Activated CD4-positive, alpha-beta T cell treated with anti-CD3 and anti-CD28 coated beads, Interleukin-2, amount 50 U/mL, for 1 hour (primary cell): Measurements from ENCODE around the gene SPSB3.

Experiments
- DNase-seq: peaks from one replicate; pipeline ENCODE4 v3.0.0-alpha.2; 2020

The SPSB3 gene

DNA sequence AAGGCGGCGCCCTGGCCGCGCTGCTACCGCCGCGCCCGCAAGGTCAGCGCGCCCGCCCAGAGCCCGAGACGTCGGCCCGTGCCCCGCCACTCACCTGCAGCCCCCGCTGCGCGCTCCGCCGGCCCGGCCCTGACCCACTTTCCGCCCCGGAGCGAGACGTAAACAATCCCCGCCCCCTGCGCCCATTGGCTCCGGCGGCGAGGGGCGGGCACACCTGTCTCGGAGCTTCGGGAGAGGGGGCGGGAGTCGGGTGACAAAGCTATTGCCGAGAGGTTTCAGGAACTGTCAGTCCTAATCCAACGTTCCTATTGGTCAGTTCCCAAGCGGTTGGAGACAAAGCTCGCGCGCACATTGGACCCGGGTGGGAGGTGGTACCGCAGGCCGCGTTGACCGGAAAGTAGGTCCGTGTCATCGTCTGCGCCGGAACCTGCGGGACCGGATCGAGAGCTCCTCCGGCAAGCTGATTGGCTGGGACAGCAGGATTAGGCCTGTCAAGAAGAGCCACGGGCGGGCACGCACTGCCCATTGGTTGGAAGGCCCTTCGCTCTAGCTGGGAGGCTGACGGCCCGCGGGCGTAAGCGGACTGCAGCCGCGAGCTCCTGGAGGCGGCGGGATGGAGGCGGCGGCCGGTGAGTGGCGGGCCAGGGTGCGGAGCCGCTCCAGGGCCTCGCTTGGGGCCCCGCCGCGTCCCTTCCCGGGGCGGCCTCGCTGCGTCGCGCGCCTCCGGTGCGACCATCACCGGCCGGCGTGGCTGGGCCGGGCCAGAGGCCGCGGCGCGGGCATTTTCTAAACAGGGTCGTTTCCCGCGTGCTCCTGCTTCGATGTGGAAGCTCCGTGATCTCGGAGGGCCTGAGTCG lies at the start of gene SPSB3, which contains the start of gene NUBP2:
TSS of gene SPSB3 (minus strand) at position 164 of the 857 bp plus-strand sequence. CDS start 1,088 bp downstream, outside the sequence.
TSS of gene NUBP2 (plus strand) at position 553 of the 857 bp plus-strand sequence. CDS start at position 614, 61 bp downstream.
- peak; percentile 97 for DNase-seq

DNA sequence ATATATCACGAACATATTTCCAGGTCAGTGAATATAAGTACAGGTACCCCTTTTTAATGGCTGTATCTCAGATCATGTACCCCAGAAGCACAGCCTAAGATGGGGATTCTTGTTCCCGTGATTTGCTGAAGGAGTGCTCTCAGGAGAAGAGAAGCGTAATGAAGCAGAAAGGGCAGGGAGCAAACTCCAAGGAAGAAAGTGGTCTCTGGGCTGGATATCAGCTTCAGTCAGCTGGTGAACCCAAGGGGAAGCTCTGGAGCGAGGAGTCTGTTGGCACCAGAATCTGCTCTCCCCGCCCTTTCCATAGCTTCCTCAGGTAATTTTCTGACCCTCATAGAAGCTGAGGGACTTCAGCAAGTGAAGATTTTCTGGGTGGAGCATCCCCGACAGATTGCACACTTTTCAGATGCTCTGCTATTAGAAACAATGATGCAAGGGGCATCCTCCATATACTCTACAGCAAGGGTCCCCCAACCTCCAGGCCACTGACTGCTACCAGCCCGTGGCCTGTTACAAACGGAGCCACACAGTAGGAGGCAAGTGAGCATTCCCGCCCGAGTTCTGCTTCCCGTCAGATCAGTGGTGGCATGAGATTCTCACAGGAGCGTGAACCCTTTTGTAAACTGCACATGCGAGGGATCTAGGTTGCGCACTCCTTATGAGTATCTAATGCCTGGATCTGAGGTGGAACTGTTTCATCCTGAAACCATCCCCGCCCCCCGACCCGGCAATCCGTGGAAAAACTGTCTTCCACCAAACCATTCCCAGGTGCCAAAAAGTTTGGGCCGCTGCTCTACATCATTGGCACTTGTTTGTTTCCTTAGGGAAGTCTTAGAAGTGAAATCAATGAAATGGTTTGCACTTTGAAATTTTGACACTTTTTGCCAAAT lies 49.1 kb upstream of the SPSB3 start:
- no peak for DNase-seq

DNA sequence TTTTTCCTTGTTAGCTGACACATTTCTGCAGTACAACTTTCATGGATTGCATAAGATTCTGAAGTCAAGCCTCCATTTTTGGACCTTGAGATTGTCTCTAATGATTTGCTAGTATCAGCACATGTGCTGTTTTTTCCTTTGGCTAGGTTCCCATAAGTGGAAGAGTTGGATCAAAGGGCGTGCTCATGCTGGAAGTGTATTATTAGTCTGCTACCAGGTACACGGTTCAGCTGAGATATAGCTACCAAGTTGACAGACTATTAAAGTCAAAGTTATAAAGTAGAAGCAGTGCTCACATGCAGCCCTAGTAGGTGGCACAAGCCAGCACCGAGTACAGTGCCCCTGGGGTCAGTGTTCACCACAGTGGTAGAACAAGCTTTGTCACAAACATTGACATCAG lies 47.8 kb upstream of the SPSB3 start:
- DNase-seq, result no peak

DNA sequence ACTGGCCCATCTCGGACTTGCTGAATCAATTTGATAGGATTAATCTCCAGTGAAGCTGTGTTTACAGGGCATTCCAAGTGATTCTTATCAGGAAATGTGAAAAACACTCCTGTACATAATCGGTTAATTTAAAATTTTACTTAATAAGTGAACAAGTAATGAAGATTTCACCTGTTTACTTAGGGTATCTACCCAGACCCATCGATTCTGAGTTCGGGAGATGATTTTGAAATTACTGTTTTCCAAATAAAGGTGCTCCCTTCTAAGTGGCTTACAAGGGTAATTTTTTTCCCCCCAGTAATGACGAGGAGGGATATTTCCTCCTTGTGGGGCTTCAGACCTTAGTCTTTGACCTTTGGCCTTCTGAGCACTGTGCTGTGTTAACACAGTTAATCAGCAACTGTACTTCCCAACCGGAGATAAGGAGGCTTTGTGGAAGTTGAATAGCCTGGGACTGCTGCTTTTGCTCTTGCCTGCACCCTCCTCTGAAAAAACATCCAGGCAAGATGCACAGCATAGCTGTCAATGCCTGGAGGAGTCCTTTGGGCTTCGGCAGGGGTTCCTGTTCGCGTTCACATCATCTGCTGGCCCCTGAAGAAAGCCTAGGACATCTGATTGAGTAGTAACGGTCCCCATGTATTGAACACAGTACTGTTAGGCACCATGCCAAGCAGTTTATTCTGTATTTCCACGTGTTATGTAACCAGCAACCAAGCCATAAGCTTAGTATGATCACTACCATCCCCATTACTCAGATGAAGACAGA lies 46.5 kb upstream of the SPSB3 start:
- DNase-seq, result no peak

DNA sequence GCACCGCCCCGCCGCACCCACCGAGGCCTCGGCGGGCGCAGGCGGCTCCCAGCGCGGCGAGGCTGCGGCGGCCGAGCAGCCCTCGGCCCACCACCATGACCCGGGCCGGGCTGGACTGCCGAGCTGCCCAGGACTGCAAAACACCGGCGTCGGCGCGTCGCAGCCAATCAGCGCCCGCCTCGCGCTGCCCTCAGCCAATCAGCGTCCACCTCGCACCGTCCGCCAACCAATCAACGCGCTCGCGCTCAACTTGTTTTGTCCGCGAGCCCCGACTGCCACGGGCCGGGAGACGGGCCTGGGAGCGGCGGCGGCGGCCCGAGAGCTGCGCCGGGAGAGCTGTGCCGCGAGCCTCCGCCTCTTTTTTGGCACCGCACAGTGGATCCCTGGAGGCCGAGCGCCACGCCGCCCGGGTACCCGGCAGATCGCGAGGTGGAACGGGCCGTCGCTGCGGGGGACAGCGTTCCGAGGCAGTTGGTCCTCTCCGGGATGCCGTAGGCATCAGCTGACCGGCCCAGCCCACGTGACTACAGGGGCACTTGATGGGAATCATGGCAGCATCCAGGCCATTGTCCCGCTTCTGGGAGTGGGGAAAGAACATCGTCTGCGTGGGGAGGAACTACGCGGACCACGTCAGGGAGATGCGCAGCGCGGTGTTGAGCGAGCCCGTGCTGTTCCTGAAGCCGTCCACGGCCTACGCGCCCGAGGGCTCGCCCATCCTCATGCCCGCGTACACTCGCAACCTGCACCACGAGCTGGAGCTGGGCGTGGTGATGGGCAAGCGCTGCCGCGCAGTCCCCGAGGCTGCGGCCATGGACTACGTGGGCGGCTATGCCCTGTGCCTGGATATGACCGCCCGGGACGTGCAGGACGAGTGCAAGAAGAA lies 44.6 kb upstream of the SPSB3 start, which contains the start of the genes FAHD1 and HAGH:
TSS of gene FAHD1 (plus strand) at position 516 of the 883 bp plus-strand sequence. CDS start at position 549, 33 bp downstream.
TSS of gene HAGH (minus strand) at position 135 of the 883 bp plus-strand sequence. CDS start at position 97, 38 bp downstream.
- DNase-seq, result peak; percentile 89

DNA sequence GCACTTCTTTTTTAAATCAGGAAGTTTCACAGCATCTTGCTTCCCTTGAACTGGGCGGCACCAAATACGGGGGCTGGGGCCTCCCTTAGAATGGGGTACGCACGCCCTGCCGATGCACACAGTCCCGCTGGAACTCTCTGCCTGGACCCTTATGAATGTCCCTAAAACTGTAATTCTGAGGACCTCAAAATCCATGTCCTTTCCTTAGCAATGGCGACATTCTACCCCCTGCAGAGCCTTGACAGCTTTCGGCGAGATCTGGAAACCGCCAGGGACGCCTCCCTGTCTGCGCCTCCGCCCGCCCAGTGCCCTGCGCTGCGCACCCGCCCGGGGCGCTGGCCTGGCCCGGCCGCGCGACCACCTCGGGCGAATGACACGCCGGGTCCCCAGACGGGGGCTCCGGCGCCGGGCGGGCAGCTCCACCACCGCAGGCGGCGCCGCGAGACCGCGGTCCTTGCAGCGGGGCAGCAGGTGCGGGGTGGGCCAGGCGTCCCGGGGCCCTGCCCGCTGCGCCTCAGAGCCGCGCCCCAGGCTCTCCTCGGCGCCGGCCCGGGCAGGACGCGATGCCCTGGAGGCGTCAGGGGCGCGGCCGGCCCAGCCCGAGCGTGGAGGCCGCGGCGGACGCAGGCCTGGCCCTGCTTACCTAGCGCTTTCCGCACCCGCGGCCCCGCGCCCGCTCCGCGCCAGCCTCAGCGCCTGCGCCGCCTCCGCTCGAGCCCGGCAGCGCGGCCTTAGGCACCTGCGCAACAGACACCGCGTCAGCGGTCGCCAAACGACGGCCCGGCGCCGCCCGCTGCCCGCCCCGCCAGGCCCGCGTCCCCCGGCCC lies 43.7 kb upstream of the SPSB3 start:
- DNase-seq, result peak; percentile 66

DNA sequence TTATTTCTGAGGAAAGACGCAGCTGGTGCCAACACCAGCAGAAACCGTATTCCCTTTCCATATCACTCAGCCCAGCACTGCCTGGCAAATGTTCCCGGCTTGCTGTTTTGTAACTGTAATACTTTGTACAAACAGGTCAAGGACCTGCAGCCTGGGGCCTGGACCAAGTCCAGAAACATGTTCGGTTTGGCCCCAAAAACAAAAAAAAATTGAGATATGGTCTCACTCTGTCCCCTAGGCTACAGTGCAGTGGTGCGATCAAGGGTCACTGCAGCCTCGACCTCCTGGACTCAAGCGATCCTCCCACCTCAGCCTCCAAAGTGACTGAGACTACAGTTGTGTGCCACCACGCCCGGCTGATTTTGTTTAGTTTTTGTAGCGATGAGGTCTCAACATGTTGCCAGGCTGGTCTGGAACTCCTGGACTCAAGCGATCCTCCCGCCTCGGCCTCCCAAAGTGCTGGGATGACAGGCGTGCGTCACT lies 43.1 kb upstream of the SPSB3 start:
- no peak for DNase-seq

DNA sequence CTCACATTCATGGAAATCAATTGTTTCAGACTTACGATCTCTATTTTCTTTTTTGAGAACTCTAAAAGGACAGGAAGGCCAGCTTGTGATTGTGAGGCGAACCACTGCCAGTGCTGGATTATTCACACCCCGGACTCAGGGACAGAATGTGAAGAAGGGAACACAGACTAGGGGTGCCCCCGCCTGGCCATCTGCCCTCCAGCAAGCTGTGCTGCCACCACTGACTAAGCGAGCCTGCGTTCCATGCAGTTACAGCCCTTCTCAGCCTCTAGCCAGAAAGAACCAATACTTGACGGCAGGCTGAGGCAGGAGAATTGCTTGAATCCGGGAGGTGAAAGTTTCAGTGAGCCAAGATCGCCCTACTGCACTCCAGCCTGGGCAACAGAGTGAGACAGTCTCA lies 41.5 kb upstream of the SPSB3 start:
- no peak for DNase-seq

DNA sequence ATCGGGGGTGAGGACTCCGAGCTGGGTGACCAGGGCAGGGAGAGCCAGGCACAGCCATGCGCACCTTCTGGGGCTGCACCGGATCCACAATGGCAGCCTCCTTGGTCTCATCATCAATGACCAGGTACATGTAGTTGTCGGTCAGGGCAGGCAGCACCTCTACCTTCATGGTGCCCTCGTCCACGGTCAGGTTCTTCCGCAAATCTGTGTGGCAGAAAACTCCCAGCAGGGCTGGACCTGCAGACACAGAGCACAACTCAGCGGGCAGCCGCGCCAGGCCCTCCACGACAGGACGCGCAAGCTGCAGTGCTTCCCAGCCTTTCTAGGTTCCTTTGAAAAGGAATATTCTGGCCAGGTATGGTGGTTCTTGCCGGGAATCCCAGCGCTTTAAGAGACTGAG lies 40.4 kb upstream of the SPSB3 start:
- DNase-seq, result no peak

DNA sequence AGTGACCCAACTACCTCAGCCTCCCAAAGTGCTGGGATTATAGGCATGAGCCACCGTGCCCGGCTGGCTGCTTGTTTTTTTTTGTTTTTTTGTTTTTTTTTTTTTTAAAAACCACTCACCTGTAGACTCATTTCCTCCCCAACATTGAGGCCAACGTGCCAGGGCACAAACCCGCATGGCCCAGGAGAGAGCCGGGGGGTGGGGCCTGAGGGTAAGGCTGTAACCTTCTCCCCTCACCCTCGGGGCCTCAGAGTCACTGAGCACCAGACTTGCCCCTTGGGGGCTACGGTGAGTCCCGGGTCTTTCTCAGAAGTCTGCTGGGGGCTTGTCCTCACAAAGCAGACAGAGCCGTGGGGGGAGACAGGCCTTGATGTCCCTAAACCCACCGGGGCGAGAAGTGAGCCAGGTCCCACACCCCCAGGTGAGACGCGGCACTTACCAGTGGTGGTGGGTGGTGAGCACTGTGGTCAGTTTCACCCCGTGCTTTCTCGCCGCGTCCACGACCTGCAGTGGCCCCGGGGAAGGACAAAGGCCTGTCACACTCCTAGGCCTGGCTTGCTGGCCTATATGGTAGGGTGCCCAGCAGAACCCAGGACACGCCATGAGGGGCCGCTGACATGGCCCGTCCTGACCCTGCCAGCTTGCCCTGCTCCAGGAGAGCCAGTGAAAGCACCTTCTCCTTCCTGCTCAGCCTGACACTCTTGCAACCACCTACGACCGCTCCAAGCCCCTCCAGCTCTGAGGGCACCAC lies 39.7 kb upstream of the SPSB3 start:
- DNase-seq, result no peak

DNA sequence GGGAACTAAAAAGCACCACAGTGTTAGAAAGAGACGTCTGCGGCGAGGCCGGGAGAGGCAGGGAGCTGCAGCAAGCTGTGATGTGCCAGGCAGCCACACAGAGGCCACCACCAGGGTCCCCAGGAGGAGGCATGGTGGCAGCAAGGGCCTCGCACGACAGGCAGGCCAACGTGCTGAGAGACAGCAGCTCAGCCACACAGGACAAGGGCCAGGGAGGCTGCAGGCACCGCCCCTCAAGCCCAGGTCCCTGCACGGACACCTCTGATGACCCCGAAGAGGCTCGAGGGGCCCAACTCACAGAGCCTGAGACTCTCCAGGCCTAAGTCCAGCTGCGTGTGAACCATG lies 38.5 kb upstream of the SPSB3 start:
- DNase-seq, result no peak

DNA sequence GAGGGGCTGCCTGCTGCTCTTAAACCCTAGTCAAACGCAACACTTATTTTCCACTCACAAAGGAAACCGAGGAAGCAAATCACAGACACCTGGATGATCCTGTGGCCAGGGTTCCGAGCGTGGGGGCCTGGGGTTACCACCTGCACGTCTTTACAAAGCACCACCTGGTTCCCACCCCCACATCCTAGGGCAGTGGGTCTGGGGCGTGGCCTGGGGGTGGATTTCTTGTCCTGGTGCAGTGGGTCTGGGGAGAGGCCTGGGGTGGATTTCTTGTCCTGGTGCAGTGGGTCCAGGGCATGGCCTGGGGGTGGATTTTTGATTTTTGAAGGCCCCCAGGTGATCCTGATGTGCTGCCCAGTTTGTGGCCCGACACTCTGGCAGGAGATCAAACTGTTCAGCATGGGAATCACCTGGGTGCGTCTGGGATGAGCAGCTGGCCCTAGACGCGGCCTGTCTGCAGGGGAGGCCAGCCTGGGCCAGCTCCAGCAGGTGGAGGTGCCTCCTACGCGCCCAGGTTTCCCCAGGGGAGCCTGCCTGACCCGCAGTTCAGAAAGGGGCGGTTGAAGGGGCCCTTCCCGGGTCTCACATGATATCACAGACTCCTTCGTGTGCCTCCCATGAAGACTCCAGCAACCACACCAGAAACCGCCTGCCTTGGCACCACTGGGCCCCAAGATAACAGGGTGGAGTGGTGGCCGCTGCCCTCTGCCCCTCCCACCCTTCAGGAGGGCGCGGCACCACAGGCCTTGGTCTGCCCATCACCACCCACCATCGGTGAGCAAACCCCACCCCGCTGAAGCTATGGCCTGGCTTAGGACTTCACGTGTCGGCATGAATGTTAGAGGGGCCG lies 38.0 kb upstream of the SPSB3 start:
- DNase-seq, result no peak

DNA sequence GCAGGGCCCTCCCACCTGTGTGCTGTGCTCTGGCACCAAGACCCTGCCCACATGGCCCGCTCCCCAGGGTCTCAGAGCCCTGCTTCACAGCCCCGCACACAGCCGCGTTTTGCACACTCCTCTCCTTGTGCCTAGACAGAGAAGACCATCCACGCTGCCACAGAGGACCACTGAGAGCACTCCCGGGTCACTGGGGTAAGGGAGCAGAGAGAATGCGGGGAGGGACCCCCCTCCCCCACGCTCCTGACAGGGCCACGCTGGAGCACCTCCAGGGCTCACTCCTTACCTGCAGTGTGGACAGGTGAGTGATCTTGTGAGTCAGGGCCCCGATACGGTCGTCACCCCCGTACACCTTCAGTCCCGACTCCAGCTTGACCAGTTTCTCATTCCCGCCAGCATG lies 37.2 kb upstream of the SPSB3 start:
- no peak for DNase-seq

DNA sequence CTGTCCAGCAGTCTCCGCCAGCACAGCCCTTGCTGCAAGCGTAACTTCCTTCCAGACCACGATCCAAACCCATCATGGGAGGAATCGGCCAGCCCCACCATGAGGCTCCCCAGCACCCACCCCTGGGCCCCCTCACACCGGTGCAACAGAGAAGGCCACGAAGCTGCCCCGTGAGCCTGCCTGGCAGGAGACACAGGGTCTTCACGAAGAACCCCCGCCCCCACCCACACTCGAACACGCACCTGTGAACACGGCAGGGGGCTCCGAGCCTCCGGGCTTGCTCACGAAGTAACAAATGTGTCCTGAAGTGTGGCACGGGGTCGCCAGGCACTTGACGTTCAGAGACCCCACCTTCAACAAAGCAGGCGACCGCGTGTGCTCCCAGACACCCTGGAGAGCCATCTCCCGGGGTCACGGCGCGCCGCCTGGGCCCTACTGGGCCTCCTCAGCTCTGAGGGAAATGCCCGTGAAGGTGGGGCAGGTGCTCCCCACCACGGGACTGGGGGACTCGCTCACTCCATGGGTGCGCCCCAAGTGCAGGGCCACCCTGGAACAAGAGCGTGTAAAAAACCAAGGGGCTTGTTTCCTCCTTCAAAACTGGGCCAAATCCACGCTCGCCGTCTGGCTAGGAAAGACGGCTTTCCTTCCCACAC lies 36.6 kb upstream of the SPSB3 start:
- DNase-seq, result no peak

DNA sequence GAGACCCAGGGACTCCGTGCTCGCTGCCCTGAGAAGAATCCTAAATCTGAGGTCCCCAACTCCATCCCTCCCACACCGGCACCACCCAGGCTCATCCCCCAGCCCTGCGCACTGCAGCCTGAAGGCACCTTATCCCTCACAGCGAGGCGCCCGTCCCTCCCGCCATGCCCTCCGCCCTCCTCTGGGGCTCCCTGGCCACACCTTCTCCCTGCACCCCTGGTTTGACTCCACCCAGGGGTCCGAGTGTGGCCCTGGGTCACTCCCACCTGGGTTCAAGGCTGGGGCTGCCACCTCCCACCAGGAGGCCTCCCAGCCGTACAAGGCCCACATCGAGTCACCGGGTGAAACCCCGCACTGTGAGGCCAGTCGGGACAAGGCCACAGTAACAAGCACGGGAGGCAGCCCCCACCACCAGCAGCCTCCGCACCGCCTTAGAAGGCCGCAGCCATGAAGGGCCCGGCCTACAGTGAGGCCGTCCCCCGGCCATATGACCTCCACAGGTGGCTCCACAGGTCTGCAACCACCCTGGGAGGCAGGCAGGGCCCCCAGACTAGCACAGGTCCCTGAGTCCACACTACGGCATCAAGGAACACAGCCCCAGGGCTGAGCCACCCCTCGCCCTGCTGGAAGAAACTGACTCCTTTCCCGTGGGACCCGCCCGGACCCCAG lies 36.0 kb upstream of the SPSB3 start:
- DNase-seq, result no peak

DNA sequence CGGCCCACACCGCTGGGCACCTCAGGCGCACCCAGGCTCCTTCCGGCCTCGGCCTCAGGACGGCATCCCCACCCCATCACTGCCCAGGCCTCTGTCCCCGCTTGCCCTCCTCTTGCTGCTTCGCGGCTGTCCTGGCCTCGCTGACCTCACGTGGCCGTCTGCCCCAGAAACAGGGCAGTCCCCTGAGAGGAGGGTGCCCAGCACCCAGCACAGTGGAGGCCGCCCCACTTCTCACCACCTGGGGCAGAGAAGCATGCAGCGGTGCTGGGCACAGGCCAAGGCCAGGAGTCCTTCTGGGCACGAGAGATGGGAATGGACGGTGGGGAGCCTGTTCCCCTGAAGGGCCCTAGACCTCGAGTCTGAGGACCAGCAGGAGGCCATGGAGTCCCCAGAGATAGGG lies 35.3 kb upstream of the SPSB3 start:
- no peak for DNase-seq

DNA sequence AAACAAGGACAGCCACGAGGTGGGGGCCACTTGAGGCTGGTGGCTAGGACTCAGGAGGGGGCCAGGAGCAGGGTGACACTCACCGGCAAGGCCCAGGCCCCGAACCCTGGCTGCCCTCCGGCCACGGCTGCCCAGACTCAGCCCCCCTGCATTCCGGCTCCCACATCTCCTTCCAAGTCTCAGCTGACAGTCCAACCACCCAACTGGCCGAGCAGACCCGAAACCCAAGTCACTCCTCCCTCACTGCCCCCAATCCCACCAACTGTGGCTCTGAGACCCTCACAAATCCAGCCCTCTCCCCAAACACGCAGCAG lies 34.9 kb upstream of the SPSB3 start:
- DNase-seq, result no peak
